ENCODE results near the gene ZNF236.

ZNF236 gene

GRCh38 chr18:76992226-76993084, 170.1 kb downstream of the ZNF236 start:
- no peak for DNase-seq

GRCh38 chr18:76993085-76993382, 170.7 kb downstream of the ZNF236 start:
- no peak for DNase-seq

GRCh38 chr18:76993573-76993972, 171.2 kb downstream of the ZNF236 start:
- no peak for DNase-seq

- no peak for DNase-seq
These were observed 171.8 kb downstream of the ZNF236 start for GRCh38 chr18:76994086-76994654.

GRCh38 chr18:76995896-76996295, 173.5 kb downstream of the ZNF236 start:
- DNase-seq, result no peak

GRCh38 chr18:76996429-76996828, 174.1 kb downstream of the ZNF236 start:
- no peak for DNase-seq

GRCh38 chr18:76997951-76998808, 175.8 kb downstream of the ZNF236 start:
- no peak for DNase-seq

- DNase-seq, result no peak
These were observed 176.7 kb downstream of the ZNF236 start for GRCh38 chr18:76999077-76999476.

GRCh38 chr18:77000527-77000926, 178.2 kb downstream of the ZNF236 start:
- peak; percentile 34 for DNase-seq

- no peak for DNase-seq
These were observed 178.7 kb downstream of the ZNF236 start for GRCh38 chr18:77001041-77001440.

GRCh38 chr18:77001979-77002378, 179.6 kb downstream of the ZNF236 start:
- no peak for DNase-seq

GRCh38 chr18:77002496-77002895, 180.1 kb downstream of the ZNF236 start:
- no peak for DNase-seq

- no peak for DNase-seq
These were observed 181.0 kb downstream of the ZNF236 start for GRCh38 chr18:77003316-77003715.

- DNase-seq, result peak; percentile 87
These were observed 182.4 kb downstream of the ZNF236 start for GRCh38 chr18:77004555-77005380.

GRCh38 chr18:77005651-77006195, 183.4 kb downstream of the ZNF236 start:
- DNase-seq, result no peak

GRCh38 chr18:77006305-77007175, 184.2 kb downstream of the ZNF236 start:
- peak; percentile 66 for DNase-seq

GRCh38 chr18:77007251-77007650, 184.9 kb downstream of the ZNF236 start:
- no peak for DNase-seq

- no peak for DNase-seq
These were observed 185.6 kb downstream of the ZNF236 start for GRCh38 chr18:77008006-77008405.

GRCh38 chr18:77008576-77009315, 186.4 kb downstream of the ZNF236 start:
- no peak for DNase-seq

GRCh38 chr18:77009675-77010074, 187.3 kb downstream of the ZNF236 start:
- no peak for DNase-seq

- DNase-seq, result no peak
These were observed 189.8 kb downstream of the ZNF236 start for GRCh38 chr18:77012120-77012519.
